NCI-H526 (cell line): ENCODE results near the gene TAS1R1.

Experiments used
- DNase-seq, 2 experiments: peaks; one replicate each; lab custom pipeline; 2025; lab: John Stamatoyannopoulos, UW

The TAS1R1 gene

GRCh38 chr1:6572653-6573383, 17.7 kb downstream of the TAS1R1 start:
- no peak for DNase-seq

DNA sequence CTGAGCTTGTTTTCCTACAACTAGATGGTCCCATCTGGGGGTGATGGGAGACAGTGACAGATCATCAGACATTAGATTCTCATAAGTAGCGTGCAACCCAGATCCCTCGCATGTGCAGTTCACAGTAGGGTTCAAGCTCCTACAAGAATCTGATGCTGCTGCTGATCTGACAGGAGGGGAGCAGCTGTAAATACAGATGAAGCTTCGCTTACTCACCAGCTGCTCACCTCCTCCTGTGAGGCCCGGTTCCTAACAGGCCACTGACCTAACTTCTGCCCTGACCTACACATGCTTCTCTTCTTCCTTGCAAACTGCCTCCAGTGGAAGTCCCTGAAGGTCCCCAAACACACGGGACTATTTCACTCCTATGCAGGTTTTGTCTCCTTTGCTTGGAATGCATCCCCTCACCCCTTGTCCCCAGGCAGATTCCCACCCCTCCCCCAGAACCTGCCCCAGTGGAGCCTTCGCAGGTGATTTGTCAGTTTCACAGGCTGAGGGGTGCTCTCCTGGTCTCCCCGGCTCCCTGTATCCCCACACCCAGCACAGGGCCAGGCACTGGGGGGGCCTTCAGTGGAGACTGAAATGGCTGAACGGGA, 19.0 kb downstream of the TAS1R1 start:
- no peak for DNase-seq

GRCh38 chr1:6574818-6575217, 19.7 kb downstream of the TAS1R1 start:
- no peak for DNase-seq

- DNase-seq: no peak
Observed at GRCh38 chr1:6577831-6578525, 22.9 kb downstream of the TAS1R1 start.

- DNase-seq: no peak
Observed at GRCh38 chr1:6578624-6579373, 23.7 kb downstream of the TAS1R1 start.

DNA sequence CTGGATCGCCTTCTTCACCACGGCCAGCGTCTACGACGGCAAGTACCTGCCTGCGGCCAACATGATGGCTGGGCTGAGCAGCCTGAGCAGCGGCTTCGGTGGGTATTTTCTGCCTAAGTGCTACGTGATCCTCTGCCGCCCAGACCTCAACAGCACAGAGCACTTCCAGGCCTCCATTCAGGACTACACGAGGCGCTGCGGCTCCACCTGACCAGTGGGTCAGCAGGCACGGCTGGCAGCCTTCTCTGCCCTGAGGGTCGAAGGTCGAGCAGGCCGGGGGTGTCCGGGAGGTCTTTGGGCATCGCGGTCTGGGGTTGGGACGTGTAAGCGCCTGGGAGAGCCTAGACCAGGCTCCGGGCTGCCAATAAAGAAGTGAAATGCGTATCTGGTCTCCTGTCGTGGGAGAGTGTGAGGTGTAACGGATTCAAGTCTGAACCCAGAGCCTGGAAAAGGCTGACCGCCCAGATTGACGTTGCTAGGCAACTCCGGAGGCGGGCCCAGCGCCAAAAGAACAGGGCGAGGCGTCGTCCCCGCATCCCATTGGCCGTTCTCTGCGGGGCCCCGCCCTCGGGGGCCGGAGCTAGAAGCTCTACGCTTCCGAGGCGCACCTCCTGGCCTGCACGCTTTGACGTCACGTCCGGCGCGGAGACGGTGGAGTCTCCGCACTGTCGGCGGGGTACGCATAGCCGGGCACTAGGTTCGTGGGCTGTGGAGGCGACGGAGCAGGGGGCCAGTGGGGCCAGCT, 24.4 kb downstream of the TAS1R1 start, which contains the start of gene ZBTB48:
ZBTB48 (plus strand) TSS at position 621 of the 745 bp plus-strand sequence. CDS start 616 bp downstream, outside the sequence.
- DNase-seq: peak; percentile 90 to 99

GRCh38 chr1:6580119-6580592, 25.0 kb downstream of the TAS1R1 start:
- DNase-seq: no peak

GRCh38 chr1:6580593-6581409, 25.7 kb downstream of the TAS1R1 start:
- DNase-seq: peak in 1 of 2 experiments; percentile 32

DNA sequence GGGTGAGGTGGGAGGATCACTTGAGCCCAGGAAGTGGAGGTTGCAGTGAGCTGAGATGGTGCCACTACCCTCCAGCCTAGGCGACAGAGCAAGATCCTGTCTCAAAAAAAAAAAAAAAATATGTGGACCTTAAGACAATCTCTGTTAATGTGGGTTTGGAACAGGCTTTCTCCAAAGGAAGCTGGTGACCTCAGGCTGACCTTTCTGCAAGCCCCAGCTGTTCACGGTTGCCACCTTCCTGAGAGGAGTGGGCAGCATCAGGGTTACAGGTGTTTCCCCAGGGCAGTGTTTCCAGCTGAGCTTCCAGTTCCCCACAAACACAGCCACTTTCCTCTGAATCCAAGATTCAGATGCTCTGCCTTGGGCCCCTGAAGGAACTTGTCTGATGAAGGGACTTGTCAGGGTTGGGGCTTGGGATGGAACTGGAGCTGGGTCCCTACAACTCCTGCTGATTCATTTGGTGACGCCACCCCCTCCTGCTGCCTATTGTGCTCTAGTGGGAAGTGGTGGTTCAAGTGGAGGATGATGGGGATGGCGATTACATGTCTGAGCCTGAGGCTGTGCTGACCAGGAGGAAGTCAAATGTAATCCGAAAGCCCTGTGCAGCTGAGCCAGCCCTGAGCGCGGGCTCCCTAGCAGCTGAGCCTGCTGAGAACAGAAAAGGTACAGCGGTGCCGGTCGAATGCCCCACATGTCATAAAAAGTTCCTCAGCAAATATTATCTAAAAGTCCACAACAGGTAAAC, 26.6 kb downstream of the TAS1R1 start:
- no peak for DNase-seq

- DNase-seq: peak; percentile 56 to 66
Observed at GRCh38 chr1:6582370-6582769, 27.3 kb downstream of the TAS1R1 start.

GRCh38 chr1:6584126-6585080, 29.3 kb downstream of the TAS1R1 start:
- no peak for DNase-seq

DNA sequence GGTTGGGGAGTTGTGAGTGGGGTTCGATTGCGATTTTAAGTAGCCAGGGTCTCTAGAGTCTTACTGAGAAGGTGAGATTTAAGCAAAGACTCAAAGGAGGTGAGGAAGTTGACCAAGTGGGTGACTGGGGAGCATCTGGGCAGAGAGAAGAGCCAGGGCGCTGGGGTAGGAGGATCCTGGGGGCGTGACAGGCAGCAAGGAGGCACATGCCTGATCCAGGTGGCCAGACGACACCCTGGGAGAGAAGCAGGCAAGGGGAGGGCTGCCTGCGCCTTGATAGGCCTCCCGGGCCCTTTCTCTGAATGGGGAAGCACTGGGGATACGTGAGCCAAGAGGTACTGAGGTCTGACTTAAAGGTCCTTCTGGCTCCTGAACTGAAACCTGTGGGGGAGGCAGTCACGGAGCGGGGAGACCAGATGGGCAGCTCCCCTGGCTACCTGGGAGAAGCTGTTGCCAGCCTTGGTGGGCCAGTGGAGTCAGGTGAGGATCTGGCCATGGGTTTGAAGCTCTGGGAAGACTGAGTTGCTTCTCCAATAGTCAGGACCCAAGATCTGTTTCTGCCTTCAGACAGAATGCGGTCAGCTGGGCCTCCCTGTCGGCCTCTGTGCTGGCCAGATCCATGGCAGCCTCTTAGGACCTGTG, 30.1 kb downstream of the TAS1R1 start:
- no peak for DNase-seq

DNA sequence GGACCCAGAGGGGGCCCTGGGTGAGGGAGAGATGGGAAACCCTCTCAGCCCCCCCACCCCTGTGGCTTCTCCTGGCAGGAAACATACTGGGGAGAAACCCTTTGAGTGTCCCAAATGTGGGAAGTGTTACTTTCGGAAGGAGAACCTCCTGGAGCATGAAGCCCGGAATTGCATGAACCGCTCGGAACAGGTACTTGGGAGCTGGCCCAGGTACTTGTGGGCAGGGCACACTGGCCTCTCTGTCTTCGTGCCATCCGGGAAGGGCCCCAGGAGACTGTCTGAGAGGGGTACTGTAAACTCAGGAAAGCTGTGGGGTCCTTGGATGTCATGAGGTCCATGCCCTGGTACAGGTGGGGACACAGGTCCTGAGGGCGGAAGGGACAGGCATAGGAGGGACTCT, 30.7 kb downstream of the TAS1R1 start:
- DNase-seq: no peak

- no peak for DNase-seq
Observed at GRCh38 chr1:6586404-6586816, 31.3 kb downstream of the TAS1R1 start.

- DNase-seq: peak in 1 of 2 experiments; percentile 30
Observed at GRCh38 chr1:6587261-6588005, 32.3 kb downstream of the TAS1R1 start.

- DNase-seq: no peak
Observed at GRCh38 chr1:6588128-6588892, 33.2 kb downstream of the TAS1R1 start.
